ENCODE measurements around the gene SLC16A9. TPM values are rescaled to one million over a fixed set of nuclear protein-coding genes. Genes with fewer than 3 reads are reported as not detected.

Gene SLC16A9
- total RNA-seq, 1 experiment from 2014 or later = 5.9 TPM

DNA sequence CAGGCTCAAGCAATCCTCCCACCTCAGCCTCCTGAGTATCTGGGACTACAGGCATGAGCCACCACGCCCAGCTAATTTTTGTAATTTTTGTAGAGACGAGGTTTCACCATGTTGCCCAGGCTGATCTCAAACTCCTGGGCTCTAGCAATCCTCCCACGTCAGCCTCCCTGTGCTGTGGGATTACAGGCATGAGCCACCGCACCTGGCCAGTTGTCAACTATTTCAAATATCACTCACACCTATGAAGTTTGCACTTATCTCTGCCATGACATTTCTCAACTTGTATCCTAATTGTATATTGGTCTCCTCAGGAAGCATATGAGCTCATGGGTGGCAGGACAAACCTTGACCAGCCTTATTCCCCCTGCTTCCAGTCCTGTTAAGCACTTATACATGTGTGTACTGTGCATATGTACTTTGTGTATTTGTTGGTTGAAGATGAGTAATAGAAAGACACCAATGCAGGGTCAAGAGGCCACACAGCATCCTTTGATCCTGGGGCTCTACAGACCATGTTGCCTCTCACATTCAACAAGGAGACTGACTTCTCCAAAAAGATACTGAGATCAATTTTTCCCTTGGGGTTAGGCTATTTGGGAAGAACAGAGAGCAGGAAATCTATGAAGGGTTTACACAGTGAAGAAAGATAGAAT is 82.2 kb downstream of the SLC16A9 start:
- ATAC-seq = no peak
- intact Hi-C loops (cut with micrococcal nuclease) = loop anchor here (5.0 to 10.0 kb wide), 2 partner anchors 805 to 1213 kb away; no protein-coding TSS in a partner anchor
- POLR2A ChIA-PET = no interaction called here
- no peak overlapping the region for H2AFZ ChIP-seq (ENCODE audit: low read depth, low read length, poor library complexity, severe bottlenecking)
- CTCF ChIA-PET = interaction anchor here (1.6 kb wide), 1 partner anchor 281 kb away, joined by 5 read pairs; no protein-coding TSS in a partner anchor
- H3K4me1 ChIP-seq (ENCODE audit: control insufficient read depth in 1 of 2, insufficient read depth in 2 of 2, low read length in 2 of 2) = no peaks in the 10 kb centered on the region
- H3K9me2 ChIP-seq (ENCODE audit: insufficient read depth) = no peaks in the 10 kb centered on the region
- no peak for DNase-seq (ENCODE audit: low read depth, low spot score)
- H3K9me3 ChIP-seq (ENCODE audit: control insufficient read depth in 1 of 2, insufficient read depth in 1 of 2, low read depth in 1 of 2, low read length in 2 of 2) = no peaks in the 10 kb centered on the region
- no peaks in the 10 kb centered on the region for H3K36me3 ChIP-seq (ENCODE audit: control insufficient read depth in 1 of 2, insufficient read depth in 2 of 2, low read length in 2 of 2)
- H3K4me2 ChIP-seq (ENCODE audit: low read length) = no peak overlapping the region
- TF ChIP-seq POLR2AphosphoS5 (IDR thresholded peaks at IDR 0.05; ENCODE audit: low read depth, low read length) (no peak), SIN3A (IDR thresholded peaks at IDR 0.05; ENCODE audit: low read depth) (no peak), ZBTB33 (IDR thresholded peaks at IDR 0.05; ENCODE audit: extremely low read depth, insufficient replicate concordance, low read length) (no peak), EZH2phosphoT487 (IDR thresholded peaks at IDR 0.05; ENCODE audit: borderline replicate concordance) (no peak), SRF (IDR thresholded peaks at IDR 0.05; ENCODE audit: low read depth) (no peak), ATF3 (IDR thresholded peaks at IDR 0.05) (no peak), ELF1 (IDR thresholded peaks at IDR 0.05; ENCODE audit: borderline replicate concordance, low read depth) (no peak)
- TF ChIP-seq, protein P1, sequence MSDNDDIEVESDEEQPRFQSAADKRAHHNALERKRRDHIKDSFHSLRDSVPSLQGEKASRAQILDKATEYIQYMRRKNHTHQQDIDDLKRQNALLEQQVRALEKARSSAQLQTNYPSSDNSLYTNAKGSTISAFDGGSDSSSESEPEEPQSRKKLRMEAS (IDR thresholded peaks at IDR 0.05) = no peak
- no peaks in the 10 kb centered on the region for H4K20me1 ChIP-seq (ENCODE audit: insufficient read depth)
- BruUV-seq (replicated peaks) = no TSS peak
- no peak overlapping the region for H3K27ac ChIP-seq (ENCODE audit: low read depth, low read length)
- no peak overlapping the region for H3K9ac ChIP-seq (ENCODE audit: low read length)
- no peaks in the 10 kb centered on the region for H3K79me2 ChIP-seq (ENCODE audit: insufficient read depth, low read length)
- no peak overlapping the region for H3K4me3 ChIP-seq (replicated peaks in 1 of 2; ENCODE audit: low read depth in 1 of 2, low read length in 2 of 2)
- no peaks in the 10 kb centered on the region for H3K27me3 ChIP-seq (ENCODE audit: insufficient read depth, low read length)
- RAD21 ChIA-PET (ENCODE audit: low non-redundant PET in 1 of 2, low total read pairs in 2 of 2, uncharacterized antibody in 2 of 2, unreplicated experiment in 2 of 2) = no interaction called here
